ENCODE measurements around the gene KY.

DNA sequence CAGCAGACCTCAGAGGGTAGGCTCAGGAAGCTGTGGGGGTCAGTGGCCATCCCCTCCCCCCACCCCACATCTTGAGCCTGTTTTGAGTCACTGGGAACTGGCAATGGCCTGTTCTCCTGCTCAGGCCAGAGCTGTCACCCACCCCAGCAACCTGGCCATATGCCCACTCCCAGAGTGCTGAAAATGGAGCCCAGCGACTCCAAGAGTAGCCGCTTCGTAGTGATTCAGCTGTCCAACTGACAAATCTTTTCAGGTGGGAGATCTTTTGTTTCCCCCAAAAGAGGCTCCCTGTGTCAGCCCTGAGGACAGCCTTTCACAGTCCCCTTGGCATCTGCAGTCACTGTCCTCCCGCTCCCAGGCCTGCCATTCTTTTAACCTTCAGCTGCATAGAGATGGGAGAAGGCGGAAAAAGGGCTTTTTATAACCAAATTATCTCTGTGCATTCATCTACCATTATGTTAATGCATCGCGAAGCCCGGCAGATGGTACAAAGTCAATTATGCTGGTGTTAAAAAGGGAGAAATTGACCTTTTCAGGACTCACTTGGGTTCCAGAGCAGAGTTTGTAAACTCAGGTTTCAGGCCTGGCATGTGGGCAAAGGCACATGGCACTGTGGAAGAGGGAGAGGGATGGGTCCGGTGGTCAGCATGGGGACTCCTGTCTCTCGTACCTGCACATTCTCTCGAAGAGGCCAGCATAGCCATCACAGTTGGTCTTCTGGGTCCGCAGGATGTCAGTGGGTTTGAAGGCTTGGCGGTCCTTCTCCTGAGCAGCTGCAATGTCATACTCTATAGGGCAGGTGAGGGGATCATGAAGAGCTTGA lies 32.1 kb downstream of the KY start:
- TF ChIP-seq, protein P1, sequence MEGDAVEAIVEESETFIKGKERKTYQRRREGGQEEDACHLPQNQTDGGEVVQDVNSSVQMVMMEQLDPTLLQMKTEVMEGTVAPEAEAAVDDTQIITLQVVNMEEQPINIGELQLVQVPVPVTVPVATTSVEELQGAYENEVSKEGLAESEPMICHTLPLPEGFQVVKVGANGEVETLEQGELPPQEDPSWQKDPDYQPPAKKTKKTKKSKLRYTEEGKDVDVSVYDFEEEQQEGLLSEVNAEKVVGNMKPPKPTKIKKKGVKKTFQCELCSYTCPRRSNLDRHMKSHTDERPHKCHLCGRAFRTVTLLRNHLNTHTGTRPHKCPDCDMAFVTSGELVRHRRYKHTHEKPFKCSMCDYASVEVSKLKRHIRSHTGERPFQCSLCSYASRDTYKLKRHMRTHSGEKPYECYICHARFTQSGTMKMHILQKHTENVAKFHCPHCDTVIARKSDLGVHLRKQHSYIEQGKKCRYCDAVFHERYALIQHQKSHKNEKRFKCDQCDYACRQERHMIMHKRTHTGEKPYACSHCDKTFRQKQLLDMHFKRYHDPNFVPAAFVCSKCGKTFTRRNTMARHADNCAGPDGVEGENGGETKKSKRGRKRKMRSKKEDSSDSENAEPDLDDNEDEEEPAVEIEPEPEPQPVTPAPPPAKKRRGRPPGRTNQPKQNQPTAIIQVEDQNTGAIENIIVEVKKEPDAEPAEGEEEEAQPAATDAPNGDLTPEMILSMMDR (IDR thresholded peaks at IDR 0.05), result no peak
- no peak for TF ChIP-seq POLR2A (IDR thresholded peaks at IDR 0.05)
